WTC11 (cell line): Measurements from ENCODE around the gene MSI2. TPM values are rescaled to one million over a fixed set of nuclear protein-coding genes. Genes with fewer than 3 reads are reported as not detected.

Experiments used
- ATAC-seq: fragments of 200-7000 bp; cut with Tn5 transposase; 2 replicates; pipeline ENCODE4 v1.10.0; 2021; ENCODE audit warnings: mild to moderate bottlenecking, moderate library complexity
- CTCF ChIA-PET: fragments of 300-600 bp; sonication (Branson Sonifier 250); formaldehyde crosslinking; loops from one replicate; lab custom pipeline; 2021; ENCODE audit warnings: antibody characterized with exemption; lab: Charles Lee
- POLR2A ChIA-PET: fragments of 350-600 bp; sonication (Branson Sonifier 250); formaldehyde crosslinking; loops from one replicate; lab custom pipeline; 2021; ENCODE audit warnings: antibody characterized with exemption; lab: Charles Lee
- DNase-seq: peaks from one replicate; pipeline ENCODE4 v3.0.0; 2021; ENCODE audit warnings: low spot score
- H3K27ac Mint-ChIP-seq: 2 replicates; pipeline ENCODE4 v1.8.0; 2021; ENCODE audit warnings: mixed read lengths
- H3K27me3 Mint-ChIP-seq: 2 replicates; pipeline ENCODE4 v1.8.0; 2021; ENCODE audit warnings: low read depth, mild to moderate bottlenecking, moderate library complexity, mixed read lengths
- H3K36me3 Mint-ChIP-seq: 2 replicates; pipeline ENCODE4 v1.8.0; 2021; ENCODE audit warnings: mixed read lengths
- H3K4me1 Mint-ChIP-seq: 2 replicates; pipeline ENCODE4 v1.8.0; 2022; ENCODE audit warnings: mixed read lengths
- H3K4me3 Mint-ChIP-seq: 2 replicates; pipeline ENCODE4 v1.8.0; 2021; ENCODE audit warnings: mild to moderate bottlenecking, moderate library complexity, mixed read lengths
- H3K9me3 Mint-ChIP-seq: 2 replicates; pipeline ENCODE4 v1.8.0; 2021; ENCODE audit warnings: mixed read lengths
- ATF1 ChIP-seq: sonication (generic); formaldehyde crosslinking; IDR thresholded peaks from 2 replicates; pipeline ENCODE4 v1.8.1; 2023; ENCODE audit warnings: mild to moderate bottlenecking, moderate library complexity, missing genetic modification reagents
- ESRRA ChIP-seq: sonication (generic); formaldehyde crosslinking; IDR thresholded peaks from 2 replicates; pipeline ENCODE4 v1.8.1; 2022; ENCODE audit warnings: mild to moderate bottlenecking, missing genetic modification reagents, borderline replicate concordance
- MYBL2 ChIP-seq: sonication (generic); formaldehyde crosslinking; IDR thresholded peaks from 2 replicates; pipeline ENCODE4 v1.8.1; 2023; ENCODE audit warnings: mild to moderate bottlenecking, moderate library complexity, missing genetic modification reagents
- NFYB ChIP-seq: sonication (generic); formaldehyde crosslinking; conservative IDR thresholded peaks from 2 replicates; pipeline ENCODE4 v1.8.0; 2022; ENCODE audit warnings: low read depth, missing genetic modification reagents
- NR3C1 ChIP-seq: sonication (generic); formaldehyde crosslinking; conservative IDR thresholded peaks from 2 replicates; pipeline ENCODE4 v1.8.1; 2023; ENCODE audit warnings: low read depth, mild to moderate bottlenecking, missing genetic modification reagents
- SP1 ChIP-seq: sonication (generic); formaldehyde crosslinking; conservative IDR thresholded peaks from 2 replicates; pipeline ENCODE4 v1.8.1; 2022; ENCODE audit warnings: missing genetic modification reagents
- TEAD1 ChIP-seq: sonication (generic); formaldehyde crosslinking; IDR thresholded peaks from 2 replicates; pipeline ENCODE4 v1.8.0; 2022; ENCODE audit warnings: mild to moderate bottlenecking, missing genetic modification reagents
- ZNF396 ChIP-seq: fragments of 250-450 bp; sonication (Bioruptor Pico); IDR thresholded peaks from 2 replicates; pipeline ENCODE4 v1.8.0; 2021; ENCODE audit warnings: mild to moderate bottlenecking, moderate library complexity, borderline replicate concordance
- ZNF423 ChIP-seq: fragments of 250-450 bp; sonication (Bioruptor Pico); IDR thresholded peaks from 2 replicates; pipeline ENCODE4 v2.1.2; 2022; ENCODE audit warnings: mild to moderate bottlenecking, moderate library complexity
- total RNA-seq: library from RNA; stranded (reverse); gene quantifications from 3 replicates; pipeline ENCODE4 v1.2.3, GENCODE V29; 2021
- TF ChIP-seq, protein P1 (sequence below): sonication (generic); formaldehyde crosslinking; IDR thresholded peaks from 2 replicates; pipeline ENCODE4 v1.8.1; 2023; ENCODE audit warnings: mild to moderate bottlenecking, missing genetic modification reagents
- TF ChIP-seq, protein P2 (sequence below): fragments of 250-450 bp; sonication (Bioruptor Pico); IDR thresholded peaks from 2 replicates; pipeline ENCODE4 v1.9.0; 2021; ENCODE audit warnings: mild to moderate bottlenecking, borderline replicate concordance
- TF ChIP-seq, protein P3 (sequence below): sonication (generic); formaldehyde crosslinking; IDR thresholded peaks from 2 replicates; pipeline ENCODE4 v1.8.1; 2023; ENCODE audit warnings: mild to moderate bottlenecking, missing genetic modification reagents, moderate library complexity
- TF ChIP-seq, protein P4 (sequence below): sonication (generic); formaldehyde crosslinking; IDR thresholded peaks from 2 replicates; pipeline ENCODE4 v1.8.0; 2022; ENCODE audit warnings: mild to moderate bottlenecking, missing genetic modification reagents
- TF ChIP-seq, protein P5 (sequence below): sonication (generic); formaldehyde crosslinking; IDR thresholded peaks from 2 replicates; pipeline ENCODE4 v1.8.0; 2023; ENCODE audit warnings: missing genetic modification reagents, mild to moderate bottlenecking, borderline replicate concordance
- TF ChIP-seq, protein P6 (sequence below): sonication (generic); formaldehyde crosslinking; conservative IDR thresholded peaks from 2 replicates; pipeline ENCODE4 v1.8.1; 2023; ENCODE audit warnings: mild to moderate bottlenecking, low read depth, missing genetic modification reagents, moderate library complexity

Gene MSI2
- total RNA-seq, 1 experiment from 2014 or later: 82.1 TPM

DNA sequence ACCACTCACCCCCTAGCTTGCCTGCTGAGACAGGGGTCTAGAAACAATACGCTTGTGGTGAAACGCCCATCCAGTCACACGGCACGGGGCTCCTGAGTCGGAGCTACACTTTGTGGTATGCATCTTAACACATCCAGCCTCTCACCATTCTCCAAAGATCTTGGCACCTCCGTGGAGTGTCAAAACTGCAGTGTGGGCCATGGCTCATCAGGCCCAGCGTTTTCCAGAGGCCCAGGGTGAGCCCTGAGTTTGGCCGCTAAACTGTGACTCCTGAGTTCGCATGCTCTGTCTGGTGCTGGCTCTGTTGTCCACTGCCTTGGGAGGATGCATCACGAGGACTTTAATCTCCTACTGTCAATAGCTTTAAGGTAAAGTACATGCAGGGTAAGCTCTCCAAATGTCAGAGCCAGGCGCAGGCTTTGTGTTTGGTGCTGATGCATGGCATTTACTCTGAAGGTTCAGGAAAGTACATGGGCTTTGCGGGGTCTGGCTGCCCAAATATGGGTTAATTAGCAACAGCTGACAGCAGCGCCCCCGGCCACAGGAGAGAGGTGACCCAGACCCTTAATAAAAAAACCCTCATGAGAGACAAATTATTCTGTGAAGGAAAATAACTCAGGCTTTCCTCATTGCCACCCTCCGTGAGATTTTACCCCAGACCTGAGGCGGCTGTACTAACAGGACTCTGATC, 370.3 kb downstream of the MSI2 start:
- no peak overlapping the region for H3K4me3 Mint-ChIP-seq
- CTCF ChIA-PET: interaction anchor here (1.1 to 1.6 kb wide), 4 partner anchors 29 to 384 kb away, joined by 3 to 7 read pairs (median 4); no protein-coding TSS in a partner anchor
- no peaks in the 10 kb centered on the region for H3K36me3 Mint-ChIP-seq
- TF ChIP-seq MYBL2: no peak
- TF ChIP-seq, protein P1, sequence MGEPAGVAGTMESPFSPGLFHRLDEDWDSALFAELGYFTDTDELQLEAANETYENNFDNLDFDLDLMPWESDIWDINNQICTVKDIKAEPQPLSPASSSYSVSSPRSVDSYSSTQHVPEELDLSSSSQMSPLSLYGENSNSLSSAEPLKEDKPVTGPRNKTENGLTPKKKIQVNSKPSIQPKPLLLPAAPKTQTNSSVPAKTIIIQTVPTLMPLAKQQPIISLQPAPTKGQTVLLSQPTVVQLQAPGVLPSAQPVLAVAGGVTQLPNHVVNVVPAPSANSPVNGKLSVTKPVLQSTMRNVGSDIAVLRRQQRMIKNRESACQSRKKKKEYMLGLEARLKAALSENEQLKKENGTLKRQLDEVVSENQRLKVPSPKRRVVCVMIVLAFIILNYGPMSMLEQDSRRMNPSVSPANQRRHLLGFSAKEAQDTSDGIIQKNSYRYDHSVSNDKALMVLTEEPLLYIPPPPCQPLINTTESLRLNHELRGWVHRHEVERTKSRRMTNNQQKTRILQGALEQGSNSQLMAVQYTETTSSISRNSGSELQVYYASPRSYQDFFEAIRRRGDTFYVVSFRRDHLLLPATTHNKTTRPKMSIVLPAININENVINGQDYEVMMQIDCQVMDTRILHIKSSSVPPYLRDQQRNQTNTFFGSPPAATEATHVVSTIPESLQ: no peak
- TF ChIP-seq, protein P2, sequence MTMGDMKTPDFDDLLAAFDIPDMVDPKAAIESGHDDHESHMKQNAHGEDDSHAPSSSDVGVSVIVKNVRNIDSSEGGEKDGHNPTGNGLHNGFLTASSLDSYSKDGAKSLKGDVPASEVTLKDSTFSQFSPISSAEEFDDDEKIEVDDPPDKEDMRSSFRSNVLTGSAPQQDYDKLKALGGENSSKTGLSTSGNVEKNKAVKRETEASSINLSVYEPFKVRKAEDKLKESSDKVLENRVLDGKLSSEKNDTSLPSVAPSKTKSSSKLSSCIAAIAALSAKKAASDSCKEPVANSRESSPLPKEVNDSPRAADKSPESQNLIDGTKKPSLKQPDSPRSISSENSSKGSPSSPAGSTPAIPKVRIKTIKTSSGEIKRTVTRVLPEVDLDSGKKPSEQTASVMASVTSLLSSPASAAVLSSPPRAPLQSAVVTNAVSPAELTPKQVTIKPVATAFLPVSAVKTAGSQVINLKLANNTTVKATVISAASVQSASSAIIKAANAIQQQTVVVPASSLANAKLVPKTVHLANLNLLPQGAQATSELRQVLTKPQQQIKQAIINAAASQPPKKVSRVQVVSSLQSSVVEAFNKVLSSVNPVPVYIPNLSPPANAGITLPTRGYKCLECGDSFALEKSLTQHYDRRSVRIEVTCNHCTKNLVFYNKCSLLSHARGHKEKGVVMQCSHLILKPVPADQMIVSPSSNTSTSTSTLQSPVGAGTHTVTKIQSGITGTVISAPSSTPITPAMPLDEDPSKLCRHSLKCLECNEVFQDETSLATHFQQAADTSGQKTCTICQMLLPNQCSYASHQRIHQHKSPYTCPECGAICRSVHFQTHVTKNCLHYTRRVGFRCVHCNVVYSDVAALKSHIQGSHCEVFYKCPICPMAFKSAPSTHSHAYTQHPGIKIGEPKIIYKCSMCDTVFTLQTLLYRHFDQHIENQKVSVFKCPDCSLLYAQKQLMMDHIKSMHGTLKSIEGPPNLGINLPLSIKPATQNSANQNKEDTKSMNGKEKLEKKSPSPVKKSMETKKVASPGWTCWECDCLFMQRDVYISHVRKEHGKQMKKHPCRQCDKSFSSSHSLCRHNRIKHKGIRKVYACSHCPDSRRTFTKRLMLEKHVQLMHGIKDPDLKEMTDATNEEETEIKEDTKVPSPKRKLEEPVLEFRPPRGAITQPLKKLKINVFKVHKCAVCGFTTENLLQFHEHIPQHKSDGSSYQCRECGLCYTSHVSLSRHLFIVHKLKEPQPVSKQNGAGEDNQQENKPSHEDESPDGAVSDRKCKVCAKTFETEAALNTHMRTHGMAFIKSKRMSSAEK (CRISPR knock-in tag): no peak
- no peak for TF ChIP-seq ZNF423 (CRISPR knock-in tag)
- no peak for TF ChIP-seq TEAD1
- TF ChIP-seq, protein P3, sequence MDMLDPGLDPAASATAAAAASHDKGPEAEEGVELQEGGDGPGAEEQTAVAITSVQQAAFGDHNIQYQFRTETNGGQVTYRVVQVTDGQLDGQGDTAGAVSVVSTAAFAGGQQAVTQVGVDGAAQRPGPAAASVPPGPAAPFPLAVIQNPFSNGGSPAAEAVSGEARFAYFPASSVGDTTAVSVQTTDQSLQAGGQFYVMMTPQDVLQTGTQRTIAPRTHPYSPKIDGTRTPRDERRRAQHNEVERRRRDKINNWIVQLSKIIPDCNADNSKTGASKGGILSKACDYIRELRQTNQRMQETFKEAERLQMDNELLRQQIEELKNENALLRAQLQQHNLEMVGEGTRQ (CRISPR knock-in tag): no peak
- TF ChIP-seq, protein P4, sequence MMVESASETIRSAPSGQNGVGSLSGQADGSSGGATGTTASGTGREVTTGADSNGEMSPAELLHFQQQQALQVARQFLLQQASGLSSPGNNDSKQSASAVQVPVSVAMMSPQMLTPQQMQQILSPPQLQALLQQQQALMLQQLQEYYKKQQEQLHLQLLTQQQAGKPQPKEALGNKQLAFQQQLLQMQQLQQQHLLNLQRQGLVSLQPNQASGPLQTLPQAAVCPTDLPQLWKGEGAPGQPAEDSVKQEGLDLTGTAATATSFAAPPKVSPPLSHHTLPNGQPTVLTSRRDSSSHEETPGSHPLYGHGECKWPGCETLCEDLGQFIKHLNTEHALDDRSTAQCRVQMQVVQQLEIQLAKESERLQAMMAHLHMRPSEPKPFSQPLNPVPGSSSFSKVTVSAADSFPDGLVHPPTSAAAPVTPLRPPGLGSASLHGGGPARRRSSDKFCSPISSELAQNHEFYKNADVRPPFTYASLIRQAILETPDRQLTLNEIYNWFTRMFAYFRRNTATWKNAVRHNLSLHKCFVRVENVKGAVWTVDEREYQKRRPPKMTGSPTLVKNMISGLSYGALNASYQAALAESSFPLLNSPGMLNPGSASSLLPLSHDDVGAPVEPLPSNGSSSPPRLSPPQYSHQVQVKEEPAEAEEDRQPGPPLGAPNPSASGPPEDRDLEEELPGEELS (CRISPR knock-in tag): no peak
- TF ChIP-seq SP1 (CRISPR knock-in tag): no peak
- no peak for TF ChIP-seq NR3C1 (CRISPR knock-in tag)
- no peak for TF ChIP-seq ATF1 (CRISPR knock-in tag)
- TF ChIP-seq, protein P5, sequence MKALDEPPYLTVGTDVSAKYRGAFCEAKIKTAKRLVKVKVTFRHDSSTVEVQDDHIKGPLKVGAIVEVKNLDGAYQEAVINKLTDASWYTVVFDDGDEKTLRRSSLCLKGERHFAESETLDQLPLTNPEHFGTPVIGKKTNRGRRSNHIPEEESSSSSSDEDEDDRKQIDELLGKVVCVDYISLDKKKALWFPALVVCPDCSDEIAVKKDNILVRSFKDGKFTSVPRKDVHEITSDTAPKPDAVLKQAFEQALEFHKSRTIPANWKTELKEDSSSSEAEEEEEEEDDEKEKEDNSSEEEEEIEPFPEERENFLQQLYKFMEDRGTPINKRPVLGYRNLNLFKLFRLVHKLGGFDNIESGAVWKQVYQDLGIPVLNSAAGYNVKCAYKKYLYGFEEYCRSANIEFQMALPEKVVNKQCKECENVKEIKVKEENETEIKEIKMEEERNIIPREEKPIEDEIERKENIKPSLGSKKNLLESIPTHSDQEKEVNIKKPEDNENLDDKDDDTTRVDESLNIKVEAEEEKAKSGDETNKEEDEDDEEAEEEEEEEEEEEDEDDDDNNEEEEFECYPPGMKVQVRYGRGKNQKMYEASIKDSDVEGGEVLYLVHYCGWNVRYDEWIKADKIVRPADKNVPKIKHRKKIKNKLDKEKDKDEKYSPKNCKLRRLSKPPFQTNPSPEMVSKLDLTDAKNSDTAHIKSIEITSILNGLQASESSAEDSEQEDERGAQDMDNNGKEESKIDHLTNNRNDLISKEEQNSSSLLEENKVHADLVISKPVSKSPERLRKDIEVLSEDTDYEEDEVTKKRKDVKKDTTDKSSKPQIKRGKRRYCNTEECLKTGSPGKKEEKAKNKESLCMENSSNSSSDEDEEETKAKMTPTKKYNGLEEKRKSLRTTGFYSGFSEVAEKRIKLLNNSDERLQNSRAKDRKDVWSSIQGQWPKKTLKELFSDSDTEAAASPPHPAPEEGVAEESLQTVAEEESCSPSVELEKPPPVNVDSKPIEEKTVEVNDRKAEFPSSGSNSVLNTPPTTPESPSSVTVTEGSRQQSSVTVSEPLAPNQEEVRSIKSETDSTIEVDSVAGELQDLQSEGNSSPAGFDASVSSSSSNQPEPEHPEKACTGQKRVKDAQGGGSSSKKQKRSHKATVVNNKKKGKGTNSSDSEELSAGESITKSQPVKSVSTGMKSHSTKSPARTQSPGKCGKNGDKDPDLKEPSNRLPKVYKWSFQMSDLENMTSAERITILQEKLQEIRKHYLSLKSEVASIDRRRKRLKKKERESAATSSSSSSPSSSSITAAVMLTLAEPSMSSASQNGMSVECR (CRISPR knock-in tag): no peak
- no peak for TF ChIP-seq NFYB (CRISPR knock-in tag)
- TF ChIP-seq, protein P6, sequence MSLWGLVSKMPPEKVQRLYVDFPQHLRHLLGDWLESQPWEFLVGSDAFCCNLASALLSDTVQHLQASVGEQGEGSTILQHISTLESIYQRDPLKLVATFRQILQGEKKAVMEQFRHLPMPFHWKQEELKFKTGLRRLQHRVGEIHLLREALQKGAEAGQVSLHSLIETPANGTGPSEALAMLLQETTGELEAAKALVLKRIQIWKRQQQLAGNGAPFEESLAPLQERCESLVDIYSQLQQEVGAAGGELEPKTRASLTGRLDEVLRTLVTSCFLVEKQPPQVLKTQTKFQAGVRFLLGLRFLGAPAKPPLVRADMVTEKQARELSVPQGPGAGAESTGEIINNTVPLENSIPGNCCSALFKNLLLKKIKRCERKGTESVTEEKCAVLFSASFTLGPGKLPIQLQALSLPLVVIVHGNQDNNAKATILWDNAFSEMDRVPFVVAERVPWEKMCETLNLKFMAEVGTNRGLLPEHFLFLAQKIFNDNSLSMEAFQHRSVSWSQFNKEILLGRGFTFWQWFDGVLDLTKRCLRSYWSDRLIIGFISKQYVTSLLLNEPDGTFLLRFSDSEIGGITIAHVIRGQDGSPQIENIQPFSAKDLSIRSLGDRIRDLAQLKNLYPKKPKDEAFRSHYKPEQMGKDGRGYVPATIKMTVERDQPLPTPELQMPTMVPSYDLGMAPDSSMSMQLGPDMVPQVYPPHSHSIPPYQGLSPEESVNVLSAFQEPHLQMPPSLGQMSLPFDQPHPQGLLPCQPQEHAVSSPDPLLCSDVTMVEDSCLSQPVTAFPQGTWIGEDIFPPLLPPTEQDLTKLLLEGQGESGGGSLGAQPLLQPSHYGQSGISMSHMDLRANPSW (CRISPR knock-in tag): no peak
- no peak for TF ChIP-seq ZNF396 (CRISPR knock-in tag)
- no peak for TF ChIP-seq ESRRA
- ATAC-seq (no peak), DNase-seq (no peak)
- peaks cover 3% of the 10 kb centered on the region; the same call in 1 of the 2 replicates for H3K4me1 Mint-ChIP-seq
- H3K27me3 Mint-ChIP-seq: no peaks in the 10 kb centered on the region
- POLR2A ChIA-PET: no interaction called here
- no peaks in the 10 kb centered on the region for H3K9me3 Mint-ChIP-seq
- no peak overlapping the region for H3K27ac Mint-ChIP-seq
